Esophagus squamous epithelium (tissue), 5 donors: ENCODE data around the gene POU6F2. TPM values are rescaled to one million over a fixed set of nuclear protein-coding genes. Genes with fewer than 3 reads are reported as not detected.
"Not testable (repeated sequence)": the region's sequence is repeated elsewhere in the genome, so short reads cannot be mapped to it uniquely, and the experiment has no call there.

Source experiments
- DNase-seq: peaks from one replicate; lab custom pipeline; 2025; lab: John Stamatoyannopoulos, UW
- H3K27ac ChIP-seq, 4 donors: fragments of 200-600 bp; sonication (generic); one replicate each; pipeline ENCODE4 v1.5.1; 2016 to 2019; ENCODE audit warnings: mild to moderate bottlenecking in 1 of 4
- H3K27me3 ChIP-seq, 4 donors: fragments of 200-600 bp; sonication (generic); 1 replicate in 3 of 4; 2 replicates in 1 of 4; pipeline versions ENCODE4 v1.5.1 to v1.6.0; 2017 to 2021; ENCODE audit warnings: antibody characterized with exemption in 1 of 4
- H3K36me3 ChIP-seq, 3 donors: fragments of 200-600 bp; sonication (generic); one replicate each; pipeline ENCODE4 v1.5.1; 2016 to 2019
- H3K4me1 ChIP-seq, 3 donors: fragments of 200-600 bp; sonication (generic); one replicate each; pipeline ENCODE4 v1.5.1; 2017 to 2019
- H3K4me3 ChIP-seq, 4 donors: fragments of 200-600 bp; sonication (generic); 1 replicate in 3 of 4; 2 replicates in 1 of 4; pipeline ENCODE4 v1.5.1; 2016 to 2019; ENCODE audit warnings: mild to moderate bottlenecking in 2 of 4, moderate library complexity in 1 of 4
- H3K9me3 ChIP-seq, 3 donors: fragments of 200-600 bp; sonication (generic); one replicate each; pipeline ENCODE4 v1.5.1; 2016 to 2019
- CTCF ChIP-seq, 6 experiments: fragments of 450-650 bp in 4 of 6; fragments of 200-600 bp in 2 of 6; sonication (generic) in 2 of 6; IDR thresholded peaks; one replicate each; pipeline ENCODE4 v1.5.1; 2016 to 2019; ENCODE audit warnings: antibody characterized with exemption in 6 of 6, mild to moderate bottlenecking in 4 of 6, moderate library complexity in 4 of 6
- POLR2A ChIP-seq, 4 donors: fragments of 450-650 bp; IDR thresholded peaks; one replicate each; pipeline ENCODE4 v1.6.1; 2017; ENCODE audit warnings: antibody characterized with exemption in 4 of 4, mild to moderate bottlenecking in 4 of 4, moderate library complexity in 3 of 4
- WGBS, 2 donors: methylation state at CpG; one replicate each; pipeline ENCODE4 v1.1.5; 2018; 5-methylcytosine and 5-hydroxymethylcytosine counted together
- intact Hi-C: fragments of 100-400 bp; cut with DNase I; formaldehyde crosslinking; loops from one replicate; pipeline ENCODE4 v1.15.0; 2022
- total RNA-seq, 4 donors: library from RNA; depleted of rRNA; stranded (reverse); fragments of >200 nt; gene quantifications; one replicate each; pipeline ENCODE4 v1.1.0, GENCODE V29; 2016
- donor health status: DM: yes; HTN: yes; CAD: no.

Gene POU6F2
- total RNA-seq, 4 donors from 2014 or later = 0.76 to 1.6 TPM; not detected in 2

GRCh38 chr7:39375047-39375873, 397.6 kb downstream of the POU6F2 start:
- no peaks in the 10 kb centered on the region for H3K9me3 ChIP-seq
- H3K27me3 ChIP-seq = no peaks in the 10 kb centered on the region
- no peak overlapping the region for H3K27ac ChIP-seq
- intact Hi-C loops = no loop called here
- no peaks in the 10 kb centered on the region for H3K4me1 ChIP-seq
- WGBS, 2 donors = 57 to 65% methylated on average over 9 of the region's 9 CpGs
- no peak for DNase-seq
- no peak overlapping the region for H3K4me3 ChIP-seq
- no peaks in the 10 kb centered on the region for H3K36me3 ChIP-seq
- no peak for TF ChIP-seq POLR2A (IDR thresholded peaks at IDR 0.05)
- no peak for TF ChIP-seq CTCF (IDR thresholded peaks at IDR 0.05)

GRCh38 chr7:39375874-39376190, 398.1 kb downstream of the POU6F2 start:
- Histone ChIP-seq H3K4me3 (no peak overlapping the region), H3K9me3 (no peaks in the 10 kb centered on the region), H3K27me3 (no peaks in the 10 kb centered on the region), H3K27ac (no peak overlapping the region), H3K36me3 (no peaks in the 10 kb centered on the region), H3K4me1 (no peaks in the 10 kb centered on the region)
- no peak for DNase-seq
- intact Hi-C loops = no loop called here
- no peak for TF ChIP-seq CTCF (IDR thresholded peaks at IDR 0.05)
- no peak for TF ChIP-seq POLR2A (IDR thresholded peaks at IDR 0.05)

GRCh38 chr7:39376881-39377280, 399.2 kb downstream of the POU6F2 start:
- intact Hi-C loops, H3K4me3 ChIP-seq, H3K9me3 ChIP-seq, DNase-seq, H3K27ac ChIP-seq, H3K4me1 ChIP-seq, H3K27me3 ChIP-seq, H3K36me3 ChIP-seq: not testable (repeated sequence)
- 87 to 92% methylated on average over 5 of the region's 5 CpGs for WGBS, 2 donors

GRCh38 chr7:39379416-39379815, 401.7 kb downstream of the POU6F2 start:
- H3K27me3 ChIP-seq = no peaks in the 10 kb centered on the region
- H3K36me3 ChIP-seq = no peaks in the 10 kb centered on the region
- H3K4me1 ChIP-seq = no peaks in the 10 kb centered on the region
- no peaks in the 10 kb centered on the region for H3K9me3 ChIP-seq
- H3K27ac ChIP-seq = no peak overlapping the region
- intact Hi-C loops = no loop called here
- WGBS, 2 donors = 70 to 78% methylated on average over 5 of the region's 5 CpGs
- no peak for TF ChIP-seq CTCF (IDR thresholded peaks at IDR 0.05)
- no peak for TF ChIP-seq POLR2A (IDR thresholded peaks at IDR 0.05)
- H3K4me3 ChIP-seq = no peak overlapping the region
- DNase-seq = no peak

GRCh38 chr7:39383136-39383535, 405.4 kb downstream of the POU6F2 start:
- intact Hi-C loops = no loop called here
- Histone ChIP-seq H3K9me3 (no peaks in the 10 kb centered on the region), H3K27ac (no peak overlapping the region), H3K36me3 (no peaks in the 10 kb centered on the region), H3K4me3 (no peak overlapping the region), H3K4me1 (no peaks in the 10 kb centered on the region), H3K27me3 (no peaks in the 10 kb centered on the region)
- TF ChIP-seq CTCF (IDR thresholded peaks at IDR 0.05) = no peak
- no peak for TF ChIP-seq POLR2A (IDR thresholded peaks at IDR 0.05)
- 24 to 48% methylated on average over 1 of the region's 1 CpG for WGBS, 2 donors
- no peak for DNase-seq
